ENCODE results near the gene GRK3. TPM values are rescaled to one million over a fixed set of nuclear protein-coding genes. Genes with fewer than 3 reads are reported as not detected.
A peak's percentile ranks its signal among the peaks of the same experiment; 100 is the strongest.
"Not testable (repeated sequence)": the region's sequence is repeated elsewhere in the genome, so short reads cannot be mapped to it uniquely, and the experiment has no call there.

Gene GRK3
- total RNA-seq, 4 donors from 2014 or later: 2.0 to 12.4 (median 3.6) TPM

- H3K4me3 ChIP-seq: peak overlapping the region; percentile 57 to 90 (median 83)
- peak overlapping the region; percentile 42 to 90 (median 50) for H3K27ac ChIP-seq
- no peak for TF ChIP-seq CTCF (IDR thresholded peaks at IDR 0.05)
- TF ChIP-seq POLR2A (IDR thresholded peaks at IDR 0.05): no peak
- peaks cover 0 to 3% (median 0%) of the 10 kb centered on the region in 4 donors for H3K4me1 ChIP-seq
- H3K9me3 ChIP-seq: no peaks in the 10 kb centered on the region
- H3K36me3 ChIP-seq: no peaks in the 10 kb centered on the region
- DNase-seq: peak in 2 of 3 donors; percentile 56 to 58
- no peaks in the 10 kb centered on the region for H3K27me3 ChIP-seq
Observed at GRCh38 chr22:25563761-25564319, 635 bp upstream of the GRK3 start.

GRCh38 chr22:25564979-25565677 is 653 bp downstream of the GRK3 start:
- H3K9me3 ChIP-seq: no peaks in the 10 kb centered on the region
- H3K27me3 ChIP-seq: no peaks in the 10 kb centered on the region
- peaks cover 0 to 3% (median 0%) of the 10 kb centered on the region in 4 donors for H3K4me1 ChIP-seq
- TF ChIP-seq POLR2A (IDR thresholded peaks at IDR 0.05) (no peak), CTCF (IDR thresholded peaks at IDR 0.05) (no peak)
- peak in 2 of 3 donors; percentile 48 to 51 for DNase-seq
- peak overlapping the region; percentile 67 to 90 (median 83) for H3K4me3 ChIP-seq
- no peaks in the 10 kb centered on the region for H3K36me3 ChIP-seq
- peak overlapping the region; percentile 57 to 90 (median 68) for H3K27ac ChIP-seq

DNA sequence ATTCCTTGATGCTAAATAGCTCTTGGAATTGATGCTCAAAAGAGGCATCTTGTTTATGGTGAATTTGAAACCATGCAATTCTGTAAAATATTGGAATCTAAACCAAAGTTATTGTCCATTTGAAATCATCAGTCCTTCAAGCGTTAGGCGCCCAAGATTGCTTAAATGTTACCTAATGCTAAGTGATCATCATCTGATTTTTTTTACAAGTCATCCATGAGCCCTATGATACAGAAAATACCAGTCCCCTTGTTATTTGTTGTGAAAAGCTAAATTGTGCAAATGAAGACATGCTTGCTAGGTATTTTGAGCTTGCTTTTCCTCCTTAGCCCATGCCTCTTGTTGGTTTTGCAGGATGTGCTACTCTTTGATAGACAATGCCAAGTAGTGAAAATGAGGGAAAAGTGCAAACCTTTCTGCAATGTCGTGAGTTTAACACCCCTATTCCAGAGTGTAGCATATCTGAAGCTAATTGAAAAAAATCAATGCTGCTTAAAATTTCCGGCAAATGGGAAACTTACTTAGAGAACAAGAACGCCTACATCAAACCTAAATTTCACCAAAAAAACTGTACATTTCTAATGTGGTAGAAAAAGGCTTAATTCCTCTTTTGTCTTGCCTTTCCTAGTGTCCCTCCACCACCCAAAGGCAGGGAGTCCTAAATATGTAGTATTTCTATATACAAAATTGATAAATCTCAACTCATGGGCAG is 1.9 kb downstream of the GRK3 start:
- H3K4me1 ChIP-seq: peaks cover 0 to 3% (median 0%) of the 10 kb centered on the region in 4 donors
- peak overlapping the region in 1 of 4 donors; percentile 90 for H3K27ac ChIP-seq
- H3K27me3 ChIP-seq: no peaks in the 10 kb centered on the region
- H3K4me3 ChIP-seq: peak overlapping the region in 2 of 4 donors; percentile 85 to 90
- no peaks in the 10 kb centered on the region for H3K36me3 ChIP-seq
- TF ChIP-seq CTCF (IDR thresholded peaks at IDR 0.05): no peak
- no peak for TF ChIP-seq POLR2A (IDR thresholded peaks at IDR 0.05)
- no peaks in the 10 kb centered on the region for H3K9me3 ChIP-seq
- no peak for DNase-seq

- TF ChIP-seq CTCF (IDR thresholded peaks at IDR 0.05): peak in 1 of 6 experiments; percentile 2
- TF ChIP-seq POLR2A (IDR thresholded peaks at IDR 0.05): no peak
- no peaks in the 10 kb centered on the region for H3K9me3 ChIP-seq
- peak overlapping the region in 1 of 4 donors; percentile 90 for H3K27ac ChIP-seq
- no peaks in the 10 kb centered on the region for H3K27me3 ChIP-seq
- no peaks in the 10 kb centered on the region for H3K36me3 ChIP-seq
- DNase-seq: no peak
- H3K4me3 ChIP-seq: no peak overlapping the region
- peaks cover 0 to 3% (median 0%) of the 10 kb centered on the region in 4 donors for H3K4me1 ChIP-seq
Observed at GRCh38 chr22:25566898-25567235, 2.4 kb downstream of the GRK3 start.

DNA sequence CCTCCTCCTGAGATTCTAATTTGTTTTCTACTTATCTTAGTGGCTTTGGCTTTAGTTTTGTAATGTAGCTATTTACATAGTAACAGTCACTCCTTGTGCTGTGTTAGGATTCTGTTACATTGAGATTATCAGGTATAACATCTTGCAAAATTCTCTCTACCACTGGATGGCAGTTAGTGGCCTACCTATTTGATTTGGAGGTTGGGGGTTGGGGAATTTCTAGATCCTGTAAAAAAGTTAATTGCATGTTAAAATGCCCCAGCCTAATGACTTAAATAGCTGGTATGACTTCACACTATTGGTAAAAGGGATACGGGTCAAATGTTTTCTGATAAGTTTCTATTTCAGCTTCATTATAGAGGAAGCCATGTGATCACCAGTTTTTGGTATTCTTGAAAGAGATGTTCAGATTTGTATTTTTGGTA is 2.8 kb downstream of the GRK3 start:
- no peaks in the 10 kb centered on the region for H3K9me3 ChIP-seq
- TF ChIP-seq CTCF (IDR thresholded peaks at IDR 0.05): no peak
- no peak for TF ChIP-seq POLR2A (IDR thresholded peaks at IDR 0.05)
- no peaks in the 10 kb centered on the region for H3K36me3 ChIP-seq
- peaks cover 0 to 3% (median 0%) of the 10 kb centered on the region in 4 donors for H3K4me1 ChIP-seq
- no peak for DNase-seq
- peak overlapping the region in 1 of 4 donors; percentile 90 for H3K27ac ChIP-seq
- no peaks in the 10 kb centered on the region for H3K27me3 ChIP-seq
- no peak overlapping the region for H3K4me3 ChIP-seq

DNA sequence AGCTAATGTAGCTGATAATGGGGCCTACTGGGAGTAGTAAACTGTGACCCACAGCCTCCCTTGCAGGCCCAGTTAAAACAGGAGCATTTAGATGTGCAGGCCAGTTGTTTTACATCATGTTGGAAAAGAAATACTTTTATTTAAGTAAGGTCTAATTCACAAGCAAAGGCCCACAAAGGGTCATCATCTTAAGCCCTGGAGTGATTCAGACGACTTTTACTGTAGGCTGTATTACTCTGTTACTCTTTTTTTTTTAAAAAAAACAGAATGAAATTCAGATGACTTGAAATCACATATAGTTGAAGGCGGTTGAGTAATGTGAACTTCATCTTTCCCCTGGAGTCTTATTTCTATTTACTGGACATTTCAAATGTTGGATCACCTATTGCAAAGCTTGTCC is 3.6 kb downstream of the GRK3 start:
- not testable (repeated sequence) for DNase-seq, H3K4me1 ChIP-seq, H3K9me3 ChIP-seq, H3K4me3 ChIP-seq, H3K27me3 ChIP-seq, H3K36me3 ChIP-seq
- H3K27ac ChIP-seq: peak overlapping the region in 1 of 4 donors; percentile 26

All from Peyer's patch (tissue), 4 donors.